Activated T-helper 2 cell treated with anti-CD3 and anti-CD28 coated beads, Interferon-gamma antibody, Interleukin-2, Interleukin-4, amounts not matched to agents 10 μg/mL and 5 μg/mL and 100 μg/mL, durations not matched to agents 14 hours and 24 hours and 36 hours (primary cell): Measurements from ENCODE around the gene CHST11. TPM values are rescaled to one million over a fixed set of nuclear protein-coding genes. Genes with fewer than 3 reads are reported as not detected.

Experiments used
- DNase-seq: peaks from one replicate; pipeline ENCODE4 v3.0.0; 2021; ENCODE audit warnings: low spot score
- H3K27ac Mint-ChIP-seq: one replicate; pipeline ENCODE4 v1.8.0; 2021; ENCODE audit warnings: mixed read lengths
- H3K27me3 Mint-ChIP-seq: one replicate; pipeline ENCODE4 v1.8.0; 2021; ENCODE audit warnings: low read depth, mixed read lengths
- H3K36me3 Mint-ChIP-seq: one replicate; pipeline ENCODE4 v1.8.0; 2021; ENCODE audit warnings: low read depth, mixed read lengths
- H3K4me1 Mint-ChIP-seq: one replicate; pipeline ENCODE4 v1.8.0; 2021; ENCODE audit warnings: low read depth, mixed read lengths
- H3K4me3 Mint-ChIP-seq: one replicate; pipeline ENCODE4 v1.8.0; 2021; ENCODE audit warnings: low read depth, mild to moderate bottlenecking, moderate library complexity, mixed read lengths
- H3K9me3 Mint-ChIP-seq: one replicate; pipeline ENCODE4 v1.8.0; 2021; ENCODE audit warnings: mixed read lengths
- intact Hi-C: fragments of 100-400 bp; cut with micrococcal nuclease; formaldehyde crosslinking; loops from one replicate; pipeline ENCODE4 v1.15.1; 2023
- total RNA-seq: library from RNA; stranded (reverse); gene quantifications from 2 replicates; pipeline ENCODE4 v1.2.3, GENCODE V29; 2022

CHST11 gene
- total RNA-seq, 1 donor from 2014 or later: 50.6 TPM

DNA sequence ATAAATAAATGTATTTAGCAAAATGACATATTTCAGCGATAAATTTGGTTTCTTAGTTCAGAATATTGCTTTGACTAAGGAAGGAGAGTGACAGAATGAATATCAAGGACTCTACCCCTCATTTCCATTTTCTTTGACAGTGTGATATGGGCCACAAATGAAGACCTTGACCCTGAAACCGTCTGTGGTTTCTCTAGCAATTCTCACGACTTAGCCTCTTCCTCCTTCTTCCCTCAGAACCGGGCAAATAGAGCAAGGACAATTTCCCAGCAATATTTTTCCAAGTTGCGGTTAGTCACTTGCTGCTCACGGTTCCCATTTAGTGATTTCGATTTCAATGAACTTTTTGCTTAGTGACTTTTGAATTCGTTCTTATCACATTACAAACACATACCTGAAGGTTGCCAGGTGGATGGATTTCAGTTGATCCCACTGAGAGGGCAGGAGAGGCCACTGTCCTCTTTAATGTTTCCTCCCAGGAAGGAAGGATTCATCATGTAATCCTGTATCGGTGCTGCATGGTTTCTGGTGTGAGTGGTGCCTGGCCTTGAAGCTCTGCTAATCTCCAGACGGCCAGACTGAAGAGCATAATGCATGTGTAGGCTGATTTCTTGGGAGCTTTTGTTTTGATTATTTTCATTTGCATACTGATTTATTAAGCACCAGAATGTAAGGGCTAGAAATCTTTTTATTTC lies 77.6 kb downstream of the CHST11 start:
- H3K9me3 Mint-ChIP-seq: no peaks in the 10 kb centered on the region
- H3K27me3 Mint-ChIP-seq: no peaks in the 10 kb centered on the region
- DNase-seq: no peak
- peaks cover 58% of the 10 kb centered on the region for H3K36me3 Mint-ChIP-seq
- intact Hi-C loops: no loop called here
- H3K4me3 Mint-ChIP-seq: no peak overlapping the region
- H3K4me1 Mint-ChIP-seq: peaks cover 52% of the 10 kb centered on the region
- no peak overlapping the region for H3K27ac Mint-ChIP-seq

DNA sequence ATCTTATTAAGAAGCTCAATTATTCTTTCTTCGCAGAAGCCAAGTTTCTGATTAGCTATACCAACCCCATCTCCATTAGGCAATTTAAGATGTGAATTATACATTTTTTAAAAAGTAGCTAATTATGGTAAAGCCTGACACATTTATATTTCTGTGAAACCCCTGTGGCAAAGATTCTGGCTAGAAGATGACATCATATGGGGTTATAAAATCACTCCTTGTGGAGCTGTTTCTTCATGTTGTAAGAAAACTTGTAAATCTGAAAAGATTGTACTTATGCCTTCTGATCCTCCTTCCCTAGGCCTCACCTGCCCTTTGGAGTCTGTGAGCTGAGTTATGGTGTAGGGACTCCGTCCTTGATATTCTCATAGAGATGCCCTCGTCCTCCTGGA lies 78.1 kb downstream of the CHST11 start:
- intact Hi-C loops: no loop called here
- Mint-ChIP-seq H3K4me1 (peaks cover 52% of the 10 kb centered on the region), H3K27me3 (no peaks in the 10 kb centered on the region), H3K9me3 (no peaks in the 10 kb centered on the region), H3K27ac (no peak overlapping the region), H3K4me3 (no peak overlapping the region), H3K36me3 (peaks cover 56% of the 10 kb centered on the region)
- DNase-seq: no peak

DNA sequence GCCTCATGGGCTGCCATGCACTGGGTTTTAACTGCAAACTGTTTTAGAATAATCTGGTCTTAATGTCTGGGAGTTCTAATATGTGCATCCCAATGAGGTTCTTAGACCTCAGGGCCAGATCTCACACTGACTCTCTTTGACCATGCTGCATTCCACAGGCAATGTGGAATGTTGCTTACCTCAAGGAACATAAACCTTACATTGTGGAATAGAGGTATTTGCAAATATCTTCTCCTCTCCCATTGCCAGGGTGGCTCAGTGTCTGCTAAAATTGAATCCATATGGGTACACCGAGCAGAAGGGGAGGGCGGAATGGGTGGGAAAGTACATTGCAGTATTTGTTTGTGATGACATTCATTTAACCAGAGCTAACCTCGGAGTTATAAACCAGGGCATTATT lies 78.6 kb downstream of the CHST11 start:
- intact Hi-C loops: no loop called here
- Mint-ChIP-seq H3K27me3 (no peaks in the 10 kb centered on the region), H3K27ac (no peak overlapping the region), H3K36me3 (peaks cover 52% of the 10 kb centered on the region), H3K4me1 (peaks cover 54% of the 10 kb centered on the region), H3K4me3 (no peak overlapping the region), H3K9me3 (no peaks in the 10 kb centered on the region)
- no peak for DNase-seq

DNA sequence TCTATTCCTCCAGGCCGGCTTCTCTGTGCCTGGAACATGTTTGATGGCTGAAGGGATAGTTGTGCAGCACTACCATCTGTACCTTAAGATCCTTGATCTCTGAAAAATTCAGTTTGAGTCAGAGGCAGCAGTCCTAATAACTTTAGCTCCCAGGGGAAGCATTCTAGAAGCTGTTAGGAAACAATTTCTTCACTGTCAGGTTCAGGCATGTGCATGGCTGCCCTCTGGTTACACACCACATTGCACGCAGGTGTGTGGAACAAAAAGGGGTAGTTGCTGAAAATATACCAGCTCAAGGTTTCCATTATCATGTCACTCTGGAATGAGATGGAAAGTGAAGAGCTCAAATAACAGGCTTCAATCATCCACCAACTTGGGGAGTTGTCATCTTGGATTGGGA lies 80.1 kb downstream of the CHST11 start:
- Mint-ChIP-seq H3K4me1 (peaks cover 56% of the 10 kb centered on the region), H3K9me3 (no peaks in the 10 kb centered on the region), H3K4me3 (no peak overlapping the region), H3K27ac (no peak overlapping the region), H3K27me3 (no peaks in the 10 kb centered on the region), H3K36me3 (peaks cover 46% of the 10 kb centered on the region)
- intact Hi-C loops: no loop called here
- no peak for DNase-seq

DNA sequence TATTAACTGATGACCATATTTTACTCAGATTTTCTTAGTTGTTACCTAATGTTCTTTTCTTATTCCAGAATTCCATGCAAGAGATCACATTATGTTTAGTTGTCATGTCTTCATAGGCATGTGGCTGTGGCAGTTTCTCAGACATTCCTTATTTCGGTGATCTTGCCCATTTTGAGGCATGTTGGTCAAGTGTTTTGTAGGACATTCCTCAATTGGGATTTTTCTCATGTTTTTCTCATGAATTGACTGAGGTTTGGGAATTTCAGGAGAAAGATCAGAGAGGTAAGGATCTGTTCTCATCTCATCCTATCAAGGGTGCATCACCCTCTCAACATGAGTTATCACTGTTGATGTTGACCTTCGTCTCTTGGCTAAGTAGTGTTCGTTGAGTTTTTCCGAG lies 81.3 kb downstream of the CHST11 start:
- H3K27me3 Mint-ChIP-seq: no peaks in the 10 kb centered on the region
- H3K9me3 Mint-ChIP-seq: peaks cover 5% of the 10 kb centered on the region
- intact Hi-C loops: no loop called here
- H3K4me3 Mint-ChIP-seq: no peak overlapping the region
- H3K27ac Mint-ChIP-seq: no peak overlapping the region
- peaks cover 49% of the 10 kb centered on the region for H3K4me1 Mint-ChIP-seq
- peaks cover 50% of the 10 kb centered on the region for H3K36me3 Mint-ChIP-seq
- DNase-seq: no peak

DNA sequence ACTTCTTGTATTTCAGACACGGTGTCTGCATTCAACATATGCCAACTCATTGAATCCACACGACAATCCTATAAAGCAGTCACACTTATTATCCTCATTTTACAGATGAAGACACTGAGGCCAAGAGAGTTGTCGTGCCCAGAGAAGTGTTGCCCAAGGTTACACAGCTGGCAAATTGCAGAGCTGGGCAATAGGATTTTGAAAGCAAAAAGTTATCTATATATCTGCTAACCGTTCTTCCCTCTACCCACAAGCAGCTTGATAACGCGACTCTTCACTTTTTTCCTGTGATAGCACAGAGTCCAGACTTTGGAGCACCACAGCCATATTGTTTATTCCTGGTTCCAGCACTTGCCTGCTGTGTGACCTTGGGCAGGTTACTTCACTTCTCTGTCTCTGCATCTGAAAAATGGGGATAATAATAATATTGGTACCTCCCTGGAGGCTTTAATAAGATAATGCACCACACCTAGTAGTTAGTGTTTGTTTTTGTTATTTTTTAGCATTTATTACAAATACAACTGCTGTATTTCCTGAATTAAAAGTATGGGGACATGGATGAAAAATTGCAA lies 82.2 kb downstream of the CHST11 start:
- intact Hi-C loops: no loop called here
- Mint-ChIP-seq H3K4me3 (no peak overlapping the region), H3K4me1 (peaks cover 41% of the 10 kb centered on the region), H3K27ac (no peak overlapping the region), H3K27me3 (no peaks in the 10 kb centered on the region), H3K9me3 (peaks cover 5% of the 10 kb centered on the region), H3K36me3 (peaks cover 47% of the 10 kb centered on the region)
- DNase-seq: no peak

DNA sequence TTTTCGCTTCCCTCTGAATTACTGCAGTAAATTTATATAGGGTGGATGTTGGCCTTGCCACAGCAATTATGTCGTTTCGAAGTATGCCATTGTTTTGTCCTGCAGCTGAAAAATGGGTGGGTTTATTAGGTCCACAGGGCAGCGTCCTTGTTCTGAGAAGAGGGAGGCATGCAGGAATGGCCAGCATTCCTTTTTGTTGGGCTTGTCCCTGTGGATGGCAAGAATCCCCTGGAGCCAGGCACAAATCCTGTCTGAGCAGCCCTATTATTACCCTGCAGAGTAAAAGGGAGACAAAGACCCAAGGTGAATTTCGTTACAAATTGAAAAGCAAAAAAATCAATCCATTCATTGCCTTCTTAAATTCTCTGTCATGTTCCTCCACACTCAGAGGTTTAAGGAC lies 88.1 kb downstream of the CHST11 start:
- no peak for DNase-seq
- Mint-ChIP-seq H3K27me3 (no peaks in the 10 kb centered on the region), H3K4me1 (peaks cover 29% of the 10 kb centered on the region), H3K27ac (no peak overlapping the region), H3K4me3 (no peak overlapping the region), H3K36me3 (peaks cover 40% of the 10 kb centered on the region), H3K9me3 (peaks cover 5% of the 10 kb centered on the region)
- intact Hi-C loops: no loop called here

DNA sequence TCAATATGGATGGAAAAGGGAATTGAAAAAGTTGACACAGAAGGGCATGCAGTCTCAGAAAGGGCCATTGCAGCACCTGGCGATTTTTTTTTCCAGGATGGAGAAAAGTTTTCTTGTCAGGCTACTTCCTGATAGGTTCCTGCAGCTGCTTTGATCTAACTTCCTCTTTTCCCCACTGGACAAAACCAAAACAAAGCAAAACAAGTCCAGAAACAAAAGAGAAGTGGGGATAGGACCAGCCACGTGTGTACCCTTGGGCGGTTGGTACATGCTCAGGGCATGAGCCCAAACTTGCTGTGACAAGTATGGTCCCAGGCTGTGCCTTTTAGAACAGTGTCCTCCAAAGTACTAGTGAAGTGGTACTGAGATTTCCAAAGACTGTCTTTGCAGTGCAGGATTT lies 89.8 kb downstream of the CHST11 start:
- peaks cover 43% of the 10 kb centered on the region for H3K36me3 Mint-ChIP-seq

DNA sequence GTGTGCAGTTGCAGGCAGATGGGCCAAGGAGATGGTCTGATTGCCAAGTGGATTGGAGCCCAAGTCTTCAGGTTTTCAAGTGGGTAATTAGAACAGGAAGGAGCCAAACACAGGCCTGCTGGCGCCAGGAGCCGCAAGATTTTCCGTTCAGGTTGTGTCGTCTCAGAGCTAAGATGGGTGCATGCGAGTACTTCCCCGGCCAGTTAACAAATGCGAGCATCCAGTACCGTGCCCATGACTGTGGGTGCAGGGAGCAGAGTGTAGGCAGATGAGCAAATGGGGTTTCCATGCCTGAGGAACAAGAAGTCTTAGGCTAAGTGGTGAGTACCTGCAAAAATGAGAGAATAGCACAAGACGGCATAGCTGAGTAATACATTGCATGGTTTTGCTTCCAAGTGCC lies 90.5 kb downstream of the CHST11 start:
- Mint-ChIP-seq H3K4me1 (peaks cover 29% of the 10 kb centered on the region), H3K4me3 (no peak overlapping the region), H3K9me3 (peaks cover 7% of the 10 kb centered on the region), H3K27ac (no peak overlapping the region), H3K27me3 (no peaks in the 10 kb centered on the region), H3K36me3 (peaks cover 49% of the 10 kb centered on the region)
- DNase-seq: no peak
- intact Hi-C loops: no loop called here

More for the DNA sequence above, 89.8 kb downstream of the CHST11 start:
- peaks cover 23% of the 10 kb centered on the region for H3K4me1 Mint-ChIP-seq
- H3K27ac Mint-ChIP-seq: no peak overlapping the region
- intact Hi-C loops: no loop called here
- DNase-seq: no peak
- no peaks in the 10 kb centered on the region for H3K27me3 Mint-ChIP-seq
- H3K9me3 Mint-ChIP-seq: peaks cover 8% of the 10 kb centered on the region
- H3K4me3 Mint-ChIP-seq: no peak overlapping the region

DNA sequence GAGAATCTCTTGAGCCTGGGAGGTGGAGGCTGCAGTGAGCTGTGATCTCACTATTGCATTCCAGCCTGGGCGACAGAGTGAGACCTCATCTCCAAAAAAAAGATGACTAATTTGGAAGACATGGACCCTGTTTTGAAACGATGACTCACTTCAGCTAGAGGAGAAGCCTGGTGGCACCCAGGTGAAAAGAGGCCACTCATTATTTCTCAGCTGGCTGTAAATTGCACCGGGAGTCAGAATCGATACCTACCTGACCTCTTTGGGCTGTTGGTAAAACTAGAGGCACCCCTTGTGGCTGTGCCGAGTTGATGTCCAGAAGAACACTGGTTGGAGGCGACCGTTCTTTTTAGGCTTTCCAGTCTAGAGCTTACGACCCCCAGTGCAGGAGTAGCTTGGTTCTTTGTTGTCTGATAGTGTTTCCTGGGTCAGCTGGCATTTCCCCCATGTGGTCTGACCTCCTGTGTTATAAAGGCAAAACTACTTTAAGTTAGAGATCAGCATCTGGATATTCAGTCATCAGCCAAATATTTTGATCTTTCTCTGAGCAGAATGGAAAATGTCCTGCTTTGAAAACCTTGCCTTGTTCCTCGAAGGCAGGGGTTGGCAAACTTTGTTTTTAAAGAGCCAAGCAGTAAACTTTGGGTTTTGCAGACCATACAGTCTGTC lies 93.2 kb downstream of the CHST11 start:
- H3K4me1 Mint-ChIP-seq: peaks cover 40% of the 10 kb centered on the region
- DNase-seq: no peak
- intact Hi-C loops: no loop called here
- peaks cover 22% of the 10 kb centered on the region for H3K9me3 Mint-ChIP-seq
- H3K4me3 Mint-ChIP-seq: no peak overlapping the region
- H3K27ac Mint-ChIP-seq: no peak overlapping the region
- H3K36me3 Mint-ChIP-seq: peaks cover 57% of the 10 kb centered on the region
- no peaks in the 10 kb centered on the region for H3K27me3 Mint-ChIP-seq

DNA sequence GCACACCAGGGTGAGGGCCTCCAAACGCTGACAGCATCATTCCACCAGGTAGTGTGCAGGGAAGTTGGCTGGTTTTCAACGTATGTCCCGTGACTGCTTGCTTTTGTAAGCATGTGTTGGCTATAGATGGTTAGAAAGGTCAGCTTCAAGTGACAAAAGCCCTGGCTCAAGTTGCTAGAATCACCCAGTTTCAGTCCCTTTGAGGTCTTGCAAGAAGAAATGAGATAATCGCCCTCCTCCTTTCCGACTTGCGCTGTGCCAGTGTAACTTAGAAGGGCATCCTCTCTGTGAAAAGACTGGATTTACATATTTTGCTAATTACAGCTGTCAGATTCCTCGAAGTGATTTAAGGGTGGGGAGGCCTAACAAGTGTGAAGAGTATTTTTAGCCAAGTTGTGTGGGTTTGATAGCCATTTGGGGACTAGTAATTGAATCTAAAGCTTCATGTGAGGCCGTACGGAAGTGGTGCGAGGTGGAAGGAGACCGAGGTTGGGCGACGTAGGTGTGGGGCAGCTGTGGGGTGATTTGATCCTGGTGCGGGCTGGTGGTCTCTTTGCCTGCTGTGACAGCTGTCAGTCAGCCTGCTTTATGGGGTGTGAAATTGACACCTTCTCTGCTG lies 94.7 kb downstream of the CHST11 start:
- Mint-ChIP-seq H3K9me3 (peaks cover 22% of the 10 kb centered on the region), H3K27ac (no peak overlapping the region), H3K4me1 (peaks cover 38% of the 10 kb centered on the region), H3K36me3 (peaks cover 55% of the 10 kb centered on the region), H3K4me3 (no peak overlapping the region), H3K27me3 (no peaks in the 10 kb centered on the region)
- intact Hi-C loops: no loop called here
- no peak for DNase-seq

DNA sequence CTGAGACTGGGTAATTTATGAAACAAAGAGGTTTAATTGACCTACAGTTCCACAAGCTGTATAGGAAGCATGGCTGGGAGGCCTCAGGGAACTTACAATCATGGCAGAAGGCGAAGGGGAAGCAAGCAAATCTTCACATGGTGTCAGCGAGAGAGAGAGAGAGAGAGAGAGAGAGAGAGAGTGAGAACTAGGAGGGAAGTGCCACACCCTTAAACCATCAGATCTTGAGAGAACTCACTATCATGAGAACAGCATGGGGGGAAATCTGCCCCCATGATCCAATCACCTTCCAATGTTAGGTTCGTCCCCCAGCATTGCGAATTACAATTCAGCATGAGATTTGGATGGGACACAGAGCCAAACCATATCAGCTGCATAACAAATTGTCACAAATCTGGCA lies 96.7 kb downstream of the CHST11 start:
- H3K9me3 Mint-ChIP-seq: peaks cover 22% of the 10 kb centered on the region
- H3K4me3 Mint-ChIP-seq: no peak overlapping the region
- peaks cover 33% of the 10 kb centered on the region for H3K4me1 Mint-ChIP-seq
- H3K27ac Mint-ChIP-seq: no peak overlapping the region
- H3K27me3 Mint-ChIP-seq: no peaks in the 10 kb centered on the region
- H3K36me3 Mint-ChIP-seq: peaks cover 56% of the 10 kb centered on the region
- intact Hi-C loops: no loop called here
- DNase-seq: no peak

DNA sequence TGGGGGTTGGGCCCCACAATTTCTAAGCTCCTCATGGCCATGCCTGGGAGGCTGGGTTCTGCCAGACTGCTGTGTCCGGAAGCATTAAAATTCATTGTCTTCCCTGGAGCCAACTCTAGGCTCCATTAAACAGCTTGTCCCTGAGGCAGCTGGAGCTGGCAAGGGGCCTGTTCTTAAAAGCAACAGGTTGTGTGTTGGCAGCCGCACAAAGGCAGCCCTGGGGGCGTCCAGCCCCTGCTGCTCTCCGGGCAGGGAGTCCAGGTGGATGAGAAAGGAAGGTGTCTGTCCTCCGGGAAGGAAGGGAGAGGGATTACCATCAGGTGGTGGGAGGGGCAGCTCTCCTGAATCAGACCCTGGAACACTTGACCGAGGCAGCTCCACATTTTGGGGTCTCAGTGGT lies 98.9 kb downstream of the CHST11 start:
- DNase-seq: no peak
- Mint-ChIP-seq H3K4me1 (peaks cover 25% of the 10 kb centered on the region), H3K27me3 (no peaks in the 10 kb centered on the region), H3K27ac (no peak overlapping the region), H3K4me3 (no peak overlapping the region), H3K36me3 (peaks cover 57% of the 10 kb centered on the region), H3K9me3 (peaks cover 22% of the 10 kb centered on the region)
- intact Hi-C loops: no loop called here
